Adipose tissue (tissue), 3 donors: ENCODE data around the gene TMEM59L. TPM values are rescaled to one million over a fixed set of nuclear protein-coding genes. Genes with fewer than 3 reads are reported as not detected.
A peak's percentile ranks its signal among the peaks of the same experiment; 100 is the strongest.

Source experiments
- H3K27ac ChIP-seq: one replicate; pipeline ENCODE4 v1.5.1; 2013; ENCODE audit warnings: low read depth, low read length
- WGBS, 3 donors: extraction: QIAGEN DNeasy Blood & Tissue Kit; methylation state at CpG; one replicate each; pipeline ENCODE4 v1.1.7; 2013; 5-methylcytosine and 5-hydroxymethylcytosine counted together
- polyA plus RNA-seq, 3 donors: library from polyadenylated mRNA; stranded (reverse); fragments of 200-250 nt; gene quantifications; one replicate each; pipeline ENCODE4 v1.2.3, GENCODE V29; 2013
- donor health status: healthy with polysubstance abuse.
- donor health status: Bipolar disorder and iron deficiency.
- donor health status: healthy.

TMEM59L gene
- 1 to 10 TPM in 2 of 3 donors, under 1 TPM in 1; 0.61 to 3.3 (median 2.0) TPM for polyA plus RNA-seq

- H3K27ac ChIP-seq: no peak within 1 kb of the TSS
- WGBS, 3 donors: 2 to 3% (median 2%) methylated on average over 38 to 70 of the region's 70 CpGs
Measured at GRCh38 chr19:18612772-18613588, at the start of gene TMEM59L. Gene TMEM59L (plus strand): TSS chr19:18612870. CDS start chr19:18612959, 89 bp downstream.

GRCh38 chr19:18566953-18567352, 45.7 kb upstream of the TMEM59L start:
- H3K27ac ChIP-seq: no peak overlapping the region
- 93 to 96% (median 95%) methylated on average over 8 of the region's 8 CpGs for WGBS, 3 donors

- no peak overlapping the region for H3K27ac ChIP-seq
- 91 to 93% (median 93%) methylated on average over 15 of the region's 15 CpGs for WGBS, 3 donors
Measured at GRCh38 chr19:18568367-18568766, 44.3 kb upstream of the TMEM59L start.

- H3K27ac ChIP-seq: peak within 1 kb of the TSS; percentile 97
- 0 to 1% (median 0%) methylated on average over 75 of the region's 75 CpGs for WGBS, 3 donors
Measured at GRCh38 chr19:18571564-18572344, 40.9 kb upstream of the TMEM59L start, which contains the start of gene UBA52. Gene UBA52 (plus strand): TSS chr19:18571857. CDS start chr19:18573301, 1,444 bp downstream.

- H3K27ac ChIP-seq: no peak overlapping the region
- 92 to 96% (median 92%) methylated on average over 18 of the region's 18 CpGs for WGBS, 3 donors
Measured at GRCh38 chr19:18574691-18575291, 37.9 kb upstream of the TMEM59L start.

- no peak overlapping the region for H3K27ac ChIP-seq
- 84 to 91% (median 88%) methylated on average over 8 of the region's 8 CpGs for WGBS, 3 donors
Measured at GRCh38 chr19:18576383-18576782, 36.3 kb upstream of the TMEM59L start.

DNA sequence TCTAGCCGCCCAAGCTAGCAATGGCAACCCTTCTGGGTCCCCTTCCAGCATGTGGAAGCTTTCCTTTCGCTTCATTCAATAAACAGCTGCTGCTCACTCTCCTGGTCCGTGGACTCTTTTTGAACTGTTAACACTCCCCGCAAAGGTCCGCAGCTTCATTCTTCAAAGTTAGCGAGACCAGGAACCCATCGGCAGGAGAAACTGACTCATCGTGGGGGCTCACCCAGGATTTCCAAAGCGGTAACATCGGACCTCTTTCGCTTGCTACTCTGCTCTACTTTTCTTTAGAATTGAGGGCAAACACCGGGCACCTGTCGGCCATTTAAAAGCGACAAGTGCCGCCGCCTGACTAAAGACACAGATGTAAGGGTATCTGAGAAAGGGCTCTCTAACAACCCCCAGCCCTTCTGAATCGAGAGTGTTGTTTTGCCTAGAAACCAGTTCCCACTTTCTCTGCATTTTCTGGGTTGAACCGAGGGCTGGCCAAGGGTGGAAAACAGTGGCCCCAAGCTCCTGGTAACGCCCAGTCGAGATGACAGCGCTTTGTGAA, 35.2 kb upstream of the TMEM59L start:
- WGBS, 3 donors: 86 to 89% (median 88%) methylated on average over 21 of the region's 21 CpGs
- no peak overlapping the region for H3K27ac ChIP-seq

DNA sequence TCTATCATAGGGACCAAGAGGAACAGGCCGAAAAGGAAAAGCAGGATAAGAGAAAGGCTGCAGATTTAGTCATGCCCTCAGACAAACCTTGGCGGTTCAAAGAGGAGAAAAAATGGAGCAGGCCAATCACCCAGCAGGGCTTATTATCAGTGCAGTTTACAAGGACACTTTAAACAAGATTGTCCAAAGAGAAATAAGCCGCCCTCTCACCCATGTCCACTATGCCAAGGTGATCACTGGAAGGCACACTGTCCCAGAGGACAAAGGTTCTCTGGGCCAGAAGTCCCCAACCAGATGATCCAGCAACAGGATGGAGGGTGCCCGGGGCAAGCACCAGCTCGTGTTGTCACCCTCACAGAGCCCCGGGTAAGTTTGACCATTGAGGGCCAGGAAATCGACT, 32.4 kb upstream of the TMEM59L start:
- 57 to 72% (median 72%) methylated on average over 7 of the region's 7 CpGs for WGBS, 3 donors
- H3K27ac ChIP-seq: no peak overlapping the region

GRCh38 chr19:18586306-18586705, 26.4 kb upstream of the TMEM59L start:
- no peak overlapping the region for H3K27ac ChIP-seq
- WGBS, 3 donors: 49 to 63% (median 51%) methylated on average over 2 of the region's 2 CpGs

- no peak overlapping the region for H3K27ac ChIP-seq
- 92 to 97% (median 93%) methylated on average over 12 of the region's 12 CpGs for WGBS, 3 donors
Measured at GRCh38 chr19:18587561-18587960, 25.1 kb upstream of the TMEM59L start.

DNA sequence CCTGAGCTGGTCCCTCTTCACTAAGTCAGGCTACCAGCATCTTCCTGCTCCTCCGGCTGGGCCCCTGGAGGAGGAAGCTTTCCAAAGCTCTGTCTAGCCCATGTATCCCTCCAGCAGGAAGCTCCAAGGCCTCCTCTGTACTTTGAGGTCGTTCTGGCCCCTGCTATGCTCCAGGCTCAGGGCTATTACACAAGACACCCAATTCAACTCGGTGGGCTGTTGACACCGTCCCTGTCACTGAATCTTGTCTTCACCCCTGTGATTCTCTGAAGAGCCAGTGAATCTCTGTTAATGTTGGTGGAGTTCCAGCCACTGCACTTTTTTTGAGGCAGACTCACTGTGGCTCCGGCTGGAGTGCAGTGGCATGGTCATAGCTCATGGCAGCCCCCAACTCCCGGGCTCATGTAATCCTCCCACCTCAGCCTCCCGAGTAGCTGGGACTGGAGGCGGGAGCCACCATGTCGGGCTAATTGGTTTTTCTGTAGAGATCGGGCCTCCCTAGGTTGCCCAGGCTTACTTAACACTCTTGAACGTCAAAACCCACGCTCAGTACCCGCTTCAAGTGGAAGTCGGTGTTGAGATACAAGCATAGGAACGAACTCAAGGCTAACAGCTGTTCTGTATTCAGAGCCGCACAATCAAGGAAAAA, 24.6 kb upstream of the TMEM59L start:
- WGBS, 3 donors: 21 to 36% (median 25%) methylated on average over 16 of the region's 16 CpGs

DNA sequence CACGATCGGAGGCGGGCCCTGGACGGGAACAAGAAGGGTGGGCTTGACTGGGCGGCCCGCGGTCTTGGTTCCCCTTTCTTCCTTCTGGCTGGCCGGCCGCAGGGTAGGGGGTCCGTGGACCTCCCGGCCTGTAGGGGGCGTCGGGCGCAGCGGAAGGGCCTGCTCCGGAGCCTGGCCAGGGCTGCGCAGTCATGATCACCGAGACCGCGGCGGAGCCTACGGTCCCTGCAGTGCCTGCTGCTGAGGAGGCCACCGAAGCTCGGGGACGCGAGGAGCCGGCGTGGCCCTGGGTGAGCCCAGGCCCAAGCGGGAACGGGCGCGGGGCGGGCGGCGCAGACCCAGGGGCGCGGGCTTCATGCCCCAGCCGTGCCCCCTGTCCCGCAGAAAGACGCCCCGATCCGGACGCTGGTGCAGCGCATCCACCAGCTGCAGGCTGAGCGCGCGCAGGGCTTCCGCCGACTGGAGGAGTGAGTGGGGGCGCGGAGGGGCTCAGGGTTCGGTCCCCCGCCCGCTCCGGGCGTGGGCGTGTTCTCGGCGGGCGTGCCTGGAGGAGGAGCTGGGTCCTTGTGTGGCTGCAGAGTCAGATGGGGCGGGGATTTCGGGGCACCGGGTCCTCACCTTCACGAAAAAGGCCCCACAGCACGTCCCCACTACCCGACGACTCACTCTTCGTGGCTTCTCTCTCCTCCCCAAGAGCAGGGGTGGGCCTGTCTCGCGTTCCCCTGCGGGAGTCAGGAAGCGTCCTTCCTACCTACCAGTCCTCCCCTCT, 23.9 kb upstream of the TMEM59L start, which contains the start of gene REX1BD:
REX1BD (plus strand) TSS at position 188 of the 769 bp plus-strand sequence; CDS start at position 192, 4 bp downstream.
- WGBS, 3 donors: 0 to 1% (median 0%) methylated on average over 54 to 72 of the region's 72 CpGs
- peak within 1 kb of the TSS; percentile 52 for H3K27ac ChIP-seq

More for the DNA sequence above, 24.6 kb upstream of the TMEM59L start:
- peak overlapping the region; percentile 14 for H3K27ac ChIP-seq

DNA sequence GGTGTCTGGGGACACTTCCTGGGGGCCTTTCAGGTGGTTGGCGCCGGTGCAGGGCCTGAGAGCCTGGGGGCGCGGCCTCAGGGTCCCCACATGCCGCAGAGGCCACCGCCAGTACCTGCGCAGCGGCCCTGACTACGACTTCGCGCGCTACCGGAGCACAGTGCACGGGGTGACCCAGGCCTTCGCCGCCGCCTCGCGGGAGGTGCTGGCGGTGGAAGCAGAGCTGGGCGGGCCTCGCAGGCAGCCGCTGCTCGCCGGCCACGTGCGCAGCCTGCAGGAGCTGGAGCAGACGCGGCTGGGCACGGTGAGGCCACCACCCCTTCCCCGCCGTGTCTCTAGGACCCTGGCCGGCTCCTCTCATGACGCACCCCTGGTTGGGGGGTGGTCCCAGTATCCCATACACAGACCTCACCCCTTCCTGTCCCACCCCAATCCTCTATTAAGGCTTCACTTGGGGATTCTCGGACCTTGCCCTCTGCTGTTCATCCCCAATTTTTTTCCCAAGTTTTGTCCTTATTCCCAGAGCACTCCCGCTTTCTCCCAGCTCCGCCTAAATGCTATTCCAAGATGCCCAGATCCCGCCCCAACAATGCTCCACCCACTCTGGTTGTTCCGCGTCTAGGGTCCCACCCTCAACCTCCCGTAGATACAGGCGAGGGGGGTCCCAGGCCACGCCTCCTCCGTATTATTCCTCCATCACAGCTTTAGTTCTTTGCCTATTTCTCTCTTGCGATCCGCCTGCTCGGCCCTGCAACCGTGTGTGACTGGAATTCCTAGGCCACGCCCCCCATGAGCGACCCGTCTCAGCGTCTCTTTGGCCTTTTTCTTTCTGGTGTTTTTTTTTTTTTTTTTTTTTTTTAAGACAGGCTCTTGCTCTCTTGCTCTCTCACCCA, 23.0 kb upstream of the TMEM59L start:
- H3K27ac ChIP-seq: peak overlapping the region; percentile 52
- 10 to 27% (median 14%) methylated on average over 40 to 52 of the region's 52 CpGs for WGBS, 3 donors

DNA sequence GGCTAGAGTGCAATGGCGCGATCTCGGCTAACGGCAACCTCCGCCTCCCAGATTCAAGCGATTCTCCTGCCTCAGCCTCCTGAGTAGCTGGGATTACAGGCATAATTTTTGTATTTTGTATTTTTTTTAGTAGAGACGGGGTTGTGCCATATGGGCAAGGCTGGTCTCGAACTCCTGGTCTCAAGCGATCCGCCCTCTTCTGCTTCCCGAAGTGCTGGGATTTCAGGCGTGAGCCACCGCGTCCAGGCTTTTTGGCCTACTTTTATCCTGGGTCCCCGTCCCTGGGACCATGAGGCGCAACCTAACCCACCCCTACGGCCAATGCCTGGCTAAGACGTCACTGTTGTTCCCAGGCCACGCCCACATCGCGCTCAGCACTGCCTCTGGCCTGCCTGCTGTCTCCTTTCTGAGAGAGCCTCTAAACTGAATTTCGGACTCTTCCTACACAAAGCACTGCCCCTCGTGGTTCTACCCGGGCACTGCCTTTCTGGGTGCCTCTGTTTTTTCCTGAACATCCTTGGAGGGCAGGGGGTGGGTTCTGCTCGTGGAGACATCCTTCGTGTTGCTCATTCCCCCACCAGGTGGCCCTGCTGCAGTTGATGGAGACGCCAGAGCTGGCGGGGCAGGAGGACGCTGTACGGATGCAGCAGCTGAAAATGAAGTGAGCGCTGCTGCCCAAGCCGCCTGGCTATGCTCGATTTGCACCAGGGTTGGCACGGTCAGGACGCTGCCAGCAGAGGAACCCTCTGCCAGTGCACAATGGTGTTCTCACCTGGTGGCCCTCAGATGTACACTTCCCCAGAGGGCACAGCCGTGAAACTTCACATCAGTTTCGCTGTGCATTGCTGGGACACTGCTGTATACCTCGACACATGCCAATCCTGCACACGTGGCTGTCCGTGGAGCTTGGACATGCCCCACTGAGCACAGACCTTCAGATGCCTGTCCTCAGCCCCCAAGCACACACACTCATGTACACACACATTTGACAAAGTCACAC, 22.1 kb upstream of the TMEM59L start:
- 79 to 81% (median 81%) methylated on average over 40 of the region's 40 CpGs for WGBS, 3 donors

GRCh38 chr19:18591735-18592385, 20.8 kb upstream of the TMEM59L start:
- H3K27ac ChIP-seq: no peak overlapping the region
- WGBS, 3 donors: 88 to 92% (median 91%) methylated on average over 22 of the region's 22 CpGs

More for the DNA sequence above, 22.1 kb upstream of the TMEM59L start:
- no peak overlapping the region for H3K27ac ChIP-seq
